H1 (cell line): ENCODE measurements around the gene SFXN4. TPM values are rescaled to one million over a fixed set of nuclear protein-coding genes. Genes with fewer than 3 reads are reported as not detected.

Experiments
- CTCF ChIA-PET: fragments of 300-600 bp; sonication (Branson Sonifier 250); formaldehyde crosslinking; loops from one replicate; lab custom pipeline; 2021; ENCODE audit not compliant: partially characterized antibody; lab: Charles Lee
- POLR2A ChIA-PET: fragments of 300-600 bp; sonication (Branson Sonifier 250); formaldehyde crosslinking; loops from one replicate; lab custom pipeline; 2021; ENCODE audit warnings: inconsistent platforms; ENCODE audit not compliant: partially characterized antibody; lab: Charles Lee
- DNase-seq, 2 experiments: peaks; one replicate each; pipeline versions ENCODE4 v3.0.0 to v3.0.0-alpha.2; 2010 to 2022; ENCODE audit warnings: low spot score in 2 of 2, low read depth in 1 of 2, mixed read lengths in 1 of 2
- FAIRE-seq: peaks from 2 replicates; lab custom pipeline; 2011; peaks lifted over from hg19 to GRCh38; lab: Jason Lieb, UNC
- H2AFZ ChIP-seq: 2 replicates; pipeline ENCODE4 v1.8.1; 2012; ENCODE audit warnings: low read length, inconsistent platforms
- H2AK5ac ChIP-seq: 2 replicates; pipeline ENCODE4 v1.6.1; 2013; ENCODE audit warnings: low read depth, low read length
- H2BK120ac ChIP-seq: replicated peaks from 2 replicates; pipeline ENCODE3; 2013; ENCODE audit warnings: low read depth, low read length, inconsistent platforms
- H2BK12ac ChIP-seq: 2 replicates; pipeline ENCODE4 v1.6.1; 2013; ENCODE audit warnings: low read depth, low read length
- H2BK15ac ChIP-seq: 2 replicates; pipeline ENCODE4 v1.6.1; 2013; ENCODE audit warnings: low read length
- H2BK20ac ChIP-seq: 2 replicates; pipeline ENCODE4 v1.6.1; 2013; ENCODE audit warnings: low read length
- H2BK5ac ChIP-seq: 2 replicates; pipeline ENCODE4 v1.6.1; 2013; ENCODE audit warnings: low read depth, low read length
- H3K14ac ChIP-seq: 2 replicates; pipeline ENCODE4 v1.6.1; 2013; ENCODE audit warnings: inconsistent platforms; ENCODE audit not compliant: insufficient read length
- H3K18ac ChIP-seq: 2 replicates; pipeline ENCODE4 v1.6.1; 2013; ENCODE audit warnings: low read length; ENCODE audit errors: extremely low read depth
- H3K23ac ChIP-seq: 2 replicates; pipeline ENCODE4 v1.6.1; 2013; ENCODE audit warnings: inconsistent platforms; ENCODE audit not compliant: insufficient read length
- H3K23me2 ChIP-seq: 2 replicates; pipeline ENCODE4 v1.6.1; 2013; ENCODE audit warnings: low read depth, low read length
- H3K27ac ChIP-seq: 2 replicates; pipeline ENCODE4 v1.6.1; 2011; ENCODE audit warnings: low read depth, low read length, inconsistent platforms
- H3K27me3 ChIP-seq, 4 experiments: replicated peaks in 1 of 4; 1 replicate in 1 of 4; 2 replicates in 3 of 4; pipeline versions ENCODE4 v1.6.1 to v1.8.1; 2011 to 2013; ENCODE audit warnings: low read length in 3 of 4, mild to moderate bottlenecking in 3 of 4, inconsistent platforms in 2 of 4, mixed read lengths in 2 of 4, moderate library complexity in 1 of 4; ENCODE audit not compliant: control insufficient read depth in 3 of 4, insufficient read depth in 3 of 4; ENCODE audit errors: extremely low read depth in 1 of 4
- H3K36me3 ChIP-seq, 4 experiments: 2 replicates each; pipeline versions ENCODE4 v1.6.1 to v1.8.1; 2011 to 2013; ENCODE audit warnings: mild to moderate bottlenecking in 4 of 4, low read length in 3 of 4, moderate library complexity in 2 of 4, control low read depth in 1 of 4, inconsistent platforms in 1 of 4; ENCODE audit not compliant: insufficient read depth in 4 of 4, control insufficient read depth in 2 of 4
- H3K4ac ChIP-seq: replicated peaks from 2 replicates; pipeline ENCODE3; 2013; ENCODE audit warnings: low read length, low read depth, mixed read lengths, inconsistent platforms; ENCODE audit not compliant: insufficient read length
- H3K4me1 ChIP-seq, 4 experiments: replicated peaks in 1 of 4; 1 replicate in 1 of 4; 2 replicates in 3 of 4; pipeline versions ENCODE4 v1.6.1 to v1.8.1; 2011 to 2013; ENCODE audit warnings: low read length in 3 of 4, inconsistent platforms in 2 of 4, mixed read lengths in 1 of 4; ENCODE audit not compliant: insufficient read depth in 4 of 4, control insufficient read depth in 3 of 4
- H3K4me2 ChIP-seq, 2 experiments: 2 replicates each; pipeline versions ENCODE4 v1.6.1 to v1.8.1; 2011 to 2013; ENCODE audit warnings: low read depth in 2 of 2, low read length in 2 of 2, control low read depth in 1 of 2, inconsistent platforms in 1 of 2, mild to moderate bottlenecking in 1 of 2; ENCODE audit not compliant: insufficient read depth in 1 of 2
- H3K4me3 ChIP-seq, 4 experiments: fragments of 200-600, 300-600 bp in 1 of 4; sonication (generic), shearing (Covaris generic), sonication (Bioruptor Twin) in 1 of 4; 2 replicates each; pipeline versions ENCODE4 v1.5.1 to v1.8.1; 2011 to 2016; ENCODE audit warnings: low read length in 4 of 4, low read depth in 3 of 4, control low read depth in 2 of 4, inconsistent platforms in 2 of 4, mild to moderate bottlenecking in 2 of 4, mixed read lengths in 1 of 4, moderate library complexity in 1 of 4; ENCODE audit not compliant: insufficient read depth in 2 of 4; ENCODE audit errors: extremely low read depth in 1 of 4
- H3K56ac ChIP-seq: replicated peaks from 2 replicates; pipeline ENCODE3; 2013; ENCODE audit warnings: low read depth, mild to moderate bottlenecking, mixed read lengths, low read length, inconsistent platforms; ENCODE audit not compliant: insufficient read length
- H3K79me1 ChIP-seq: 2 replicates; pipeline ENCODE4 v1.6.1; 2013; ENCODE audit warnings: low read depth, low read length, control low read depth
- H3K79me2 ChIP-seq, 2 experiments: 2 replicates each; pipeline versions ENCODE4 v1.6.1 to v1.8.1; 2012 to 2013; ENCODE audit warnings: low read length in 2 of 2, mild to moderate bottlenecking in 2 of 2, inconsistent platforms in 1 of 2; ENCODE audit not compliant: insufficient read depth in 2 of 2, control insufficient read depth in 1 of 2
- H3K9ac ChIP-seq, 4 experiments: replicated peaks in 1 of 4; 1 replicate in 1 of 4; 2 replicates in 3 of 4; pipeline versions ENCODE4 v1.6.1 to v1.8.1; 2011 to 2013; ENCODE audit warnings: low read depth in 3 of 4, low read length in 3 of 4, control low read depth in 2 of 4, mild to moderate bottlenecking in 2 of 4, moderate library complexity in 2 of 4, inconsistent platforms in 1 of 4; ENCODE audit errors: extremely low read depth in 1 of 4
- H3K9me3 ChIP-seq, 2 experiments: 2 replicates each; pipeline versions ENCODE4 v1.6.1 to v1.8.1; 2012 to 2013; ENCODE audit warnings: mild to moderate bottlenecking in 2 of 2, moderate library complexity in 2 of 2, control low read depth in 1 of 2, inconsistent platforms in 1 of 2, low read depth in 1 of 2, low read length in 1 of 2, mixed read lengths in 1 of 2; ENCODE audit not compliant: insufficient read depth in 2 of 2
- H4K20me1 ChIP-seq, 2 experiments: replicated peaks in 1 of 2; 2 replicates each; pipeline versions ENCODE3 to v1.8.1; 2011 to 2013; ENCODE audit warnings: inconsistent platforms in 2 of 2, low read length in 2 of 2, mild to moderate bottlenecking in 1 of 2; ENCODE audit not compliant: insufficient read depth in 2 of 2, control insufficient read depth in 1 of 2
- H4K5ac ChIP-seq: 2 replicates; pipeline ENCODE4 v1.6.1; 2013; ENCODE audit warnings: low read length, low read depth, mixed read lengths, inconsistent platforms; ENCODE audit not compliant: insufficient read length
- H4K8ac ChIP-seq: 2 replicates; pipeline ENCODE4 v1.8.0; 2013; ENCODE audit warnings: mild to moderate bottlenecking, moderate library complexity, low read length, inconsistent platforms; ENCODE audit not compliant: insufficient read depth; ENCODE audit errors: extremely low read depth
- H4K91ac ChIP-seq: replicated peaks from 2 replicates; pipeline ENCODE3; 2013; ENCODE audit warnings: low read length, mixed read lengths, inconsistent platforms; ENCODE audit not compliant: insufficient read length
- CBX5 ChIP-seq: fragments of 300-800, 300-1000 bp; sonication (generic); IDR thresholded peaks from 2 replicates; pipeline ENCODE4 v1.7.1; 2016; ENCODE audit warnings: antibody characterized with exemption, low read length, low read depth
- GTF2F1 ChIP-seq: IDR thresholded peaks from 2 replicates; pipeline ENCODE4 v1.6.1; 2012; ENCODE audit warnings: low read depth, low read length, improper control_type of control experiment, borderline replicate concordance
- KDM1A ChIP-seq: fragments of 200-600, 300-600 bp; sonication (generic); IDR thresholded peaks from 2 replicates; pipeline ENCODE4 v1.7.1; 2016; ENCODE audit warnings: mild to moderate bottlenecking, low read length, borderline replicate concordance
- POU5F1 ChIP-seq: IDR thresholded peaks from 2 replicates; pipeline ENCODE4 v1.6.1; 2011; ENCODE audit warnings: low read depth, mild to moderate bottlenecking, low read length, moderate library complexity
- SIX5 ChIP-seq: IDR thresholded peaks from 2 replicates; pipeline ENCODE4 v1.6.1; 2011; ENCODE audit warnings: mild to moderate bottlenecking, low read depth, low read length
- WGBS, 2 experiments: shearing (Covaris generic) in 1 of 2; methylation state at CpG; one replicate each; pipeline versions ENCODE4 v1.1.6 to v1.1.7; 2013 to 2015; ENCODE audit warnings: low lambda C conversion rate in 2 of 2, mixed read lengths in 2 of 2, inconsistent platforms in 1 of 2, low coverage in 1 of 2, missing lambda C conversion rate in 1 of 2; ENCODE audit not compliant: insufficient replicate concordance in 2 of 2, insufficient coverage in 1 of 2, insufficient read length in 1 of 2; ENCODE audit errors: extremely low coverage in 1 of 2, missing lambda C conversion rate in 1 of 2; 5-methylcytosine and 5-hydroxymethylcytosine counted together
- polyA plus RNA-seq, 7 experiments: library from polyadenylated mRNA; depleted of rRNA in 3 of 7; stranded (reverse) in 5 of 7; unstranded in 2 of 7; fragments of >200 nt in 5 of 7; fragments of 200-250 nt in 2 of 7; gene quantifications; 1 replicate in 5 of 7; 2 replicates in 1 of 7; 4 replicates in 1 of 7; pipeline versions ENCODE4 v1.2.1 to v1.2.3, GENCODE V29; 2011 to 2013; ENCODE audit warnings: missing spikeins in 2 of 7, mixed read lengths in 2 of 7
- total RNA-seq: library from RNA; stranded (reverse); fragmentation: NEBNext Ultra II Directional; extraction: Animal tissue kit (Norgen Biotek cat#: 25700); gene quantifications from 2 replicates; pipeline ENCODE4 v1.2.1, GENCODE V29; 2021

SFXN4 gene
- total and polyA plus RNA-seq, 2 of the 8 experiments (the other 6 are each of a cell fraction or from before 2014, with no cell fraction given), result 15.4 to 21.6 TPM

DNA sequence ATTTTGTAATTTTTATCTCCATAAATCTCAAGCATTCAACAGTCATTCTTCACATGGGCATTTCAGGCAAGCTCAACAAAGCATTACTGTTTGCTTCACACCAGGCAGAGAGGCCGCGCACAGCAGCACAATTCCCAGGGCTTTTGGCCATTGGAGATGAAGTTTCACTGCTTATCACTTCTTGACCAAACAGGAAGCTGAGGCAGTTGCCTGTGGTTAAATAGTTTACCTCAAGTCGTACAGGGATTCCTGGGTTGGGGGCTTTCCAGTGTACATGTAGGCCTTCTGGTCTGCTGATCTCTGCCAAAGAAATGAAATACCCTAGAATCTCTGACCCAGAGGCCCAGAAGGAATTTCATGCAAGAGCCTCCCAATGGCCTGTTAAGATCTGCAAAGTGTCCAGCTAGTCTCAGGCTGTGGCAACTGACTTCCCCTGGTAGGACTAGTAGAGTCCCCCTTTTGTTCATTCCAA is 24.3 kb upstream of the SFXN4 start:
- Histone ChIP-seq H3K79me1 (no peaks in the 10 kb centered on the region), H3K56ac (no peak overlapping the region), H2AFZ (no peak overlapping the region), H3K36me3 (no peaks in the 10 kb centered on the region), H3K18ac (no peak overlapping the region), H2BK15ac (no peak overlapping the region), H3K27me3 (no peaks in the 10 kb centered on the region), H2BK20ac (no peak overlapping the region), H3K4me2 (no peak overlapping the region), H4K91ac (no peak overlapping the region), H3K4me1 (no peaks in the 10 kb centered on the region), H2BK120ac (no peak overlapping the region), H2AK5ac (no peak overlapping the region), H3K14ac (no peak overlapping the region), H4K20me1 (no peaks in the 10 kb centered on the region), H3K9me3 (no peaks in the 10 kb centered on the region), H3K4me3 (no peak overlapping the region), H4K5ac (no peak overlapping the region), H3K79me2 (no peaks in the 10 kb centered on the region)
- DNase-seq, result no peak
- WGBS, 2 experiments, result 89% methylated on average over 3 of the region's 3 CpGs; no CpG with 5 or more reads in 1 of the 2 experiments
- TF ChIP-seq KDM1A, result no peak
- no peak for TF ChIP-seq CBX5
- no peak for TF ChIP-seq GTF2F1
- TF ChIP-seq POU5F1, result no peak
- TF ChIP-seq SIX5, result no peak
- TF ChIP-seq, all 59 proteins: peak for 0
- no peak overlapping the region for H2BK5ac ChIP-seq
- H3K9ac ChIP-seq, result no peak overlapping the region
- no peak for FAIRE-seq
- no peak overlapping the region for H2BK12ac ChIP-seq
- ChIA-PET CTCF (interaction anchor here (0.6 to 4.5 kb wide), 16 partner anchors 9 to 411 kb away, joined by 3 to 52 read pairs (median 4); no protein-coding TSS in a partner anchor), POLR2A (interaction anchor here (1.5 to 1.9 kb wide), 2 partner anchors 11 to 25 kb away, joined by 3 to 5 read pairs; partner anchors contain the start of gene SFXN4)
- no peak overlapping the region for H3K4ac ChIP-seq
- H3K23me2 ChIP-seq, result no peaks in the 10 kb centered on the region
- no peak overlapping the region for H4K8ac ChIP-seq
- no peak overlapping the region for H3K23ac ChIP-seq
- no peak overlapping the region for H3K27ac ChIP-seq
